Heart left ventricle (tissue), 13 donors: ENCODE data around the gene CLMN.

Experiments
- CTCF ChIP-seq, 12 donors: fragments of 200-600 bp; sonication (generic) in 4 of 12; IDR thresholded peaks; one replicate each; pipeline versions ENCODE4 v1.5.0 to v1.8.0; 2018 to 2022; ENCODE audit warnings: antibody characterized with exemption in 12 of 12, mild to moderate bottlenecking in 5 of 12
- POLR2A ChIP-seq, 2 donors: fragments of 450-650 bp; IDR thresholded peaks; one replicate each; pipeline ENCODE4 v1.6.1; 2017; ENCODE audit warnings: antibody characterized with exemption in 2 of 2, mild to moderate bottlenecking in 2 of 2, moderate library complexity in 2 of 2
- donor health status: ischemic (EF 13 %, LVEDD 7.1; RV severe dilation, severe dysfunction).
- donor health status: DM: no; HTN: yes; CAD: no.
- donor health status: DM: no; HTN: no; CAD: no.
- donor health status: ischemic (EF 25% LVEDD 6.9; RV normal size, moderate dysfunction).
- donor health status: ischemic (EF 25% LVEDD 5.7; RV mildly dilated, moderate dysfunction).
- donor health status: ischemic (EF 35%, LVEDD 5.7; RV mildly dilated, moderate dysfunction).
- donor health status: nonischemic (EF 11% LVEDD 7.7; RV severe dilation, severe dysfunction).
- donor health status: DM: yes; HTN: yes; CAD: no.
- donor health status: PGD.
- donor health status: ischemic (EF 29% LVEDD 5.4; RV normal size, mild dysfunction).
- donor health status: nonischemic (EF 23%, LVEDD 6.1; RV moderate dilation, normal function).

- TF ChIP-seq CTCF (IDR thresholded peaks at IDR 0.05) = no peak
- TF ChIP-seq POLR2A (IDR thresholded peaks at IDR 0.05) = no peak
Measured at GRCh38 chr14:95138876-95139275, 180.8 kb downstream of the CLMN start.
